Karpas-422 (cell line): ENCODE data around the gene CLCF1. TPM values are rescaled to one million over a fixed set of nuclear protein-coding genes. Genes with fewer than 3 reads are reported as not detected.

Experiments used
- DNase-seq: peaks from one replicate; pipeline ENCODE4 v3.0.0-alpha.2; 2015
- H2AFZ ChIP-seq: fragments of 200-600 bp; sonication (generic); 2 replicates; pipeline ENCODE4 v1.6.1; 2014; ENCODE audit warnings: antibody characterized with exemption, low read length, mixed read lengths
- H3K27ac ChIP-seq: fragments of 200-600 bp; sonication (generic); 2 replicates; pipeline ENCODE4 v1.5.1; 2014; ENCODE audit warnings: mild to moderate bottlenecking, low read length, moderate library complexity
- H3K27me3 ChIP-seq: fragments of 200-600 bp; sonication (generic); 2 replicates; pipeline ENCODE4 v1.6.1; 2014; ENCODE audit warnings: low read length, mixed read lengths
- H3K36me3 ChIP-seq: fragments of 200-600 bp; sonication (generic); 2 replicates; pipeline ENCODE4 v1.6.1; 2014; ENCODE audit warnings: low read length, mixed read lengths; ENCODE audit not compliant: insufficient read depth
- H3K4me1 ChIP-seq: fragments of 200-600 bp; sonication (generic); 2 replicates; pipeline ENCODE4 v1.6.1; 2014; ENCODE audit warnings: mild to moderate bottlenecking, low read length, mixed read lengths
- H3K4me2 ChIP-seq: fragments of 200-600 bp; sonication (generic); 2 replicates; pipeline ENCODE4 v1.6.1; 2014; ENCODE audit warnings: low read length, low read depth, mild to moderate bottlenecking; ENCODE audit not compliant: poor library complexity, severe bottlenecking
- H3K4me3 ChIP-seq: fragments of 200-600 bp; sonication (generic); 2 replicates; pipeline ENCODE4 v1.5.1; 2014; ENCODE audit warnings: mild to moderate bottlenecking, antibody characterized with exemption, low read length, mixed read lengths
- H3K79me2 ChIP-seq: fragments of 200-600 bp; sonication (generic); 2 replicates; pipeline ENCODE4 v1.6.1; 2014; ENCODE audit warnings: mild to moderate bottlenecking, low read length, mixed read lengths
- H3K9ac ChIP-seq: fragments of 200-600 bp; sonication (generic); 2 replicates; pipeline ENCODE4 v1.6.0; 2014; ENCODE audit warnings: low read length
- H3K9me2 ChIP-seq: fragments of 200-600 bp; sonication (generic), shearing (Covaris generic); replicated peaks from 2 replicates; pipeline ENCODE4 v1.6.0; 2014; ENCODE audit warnings: mild to moderate bottlenecking, low read length, moderate library complexity; ENCODE audit not compliant: insufficient read depth
- H3K9me3 ChIP-seq: fragments of 300-700, 200-600 bp; sonication (generic); 2 replicates; pipeline ENCODE4 v1.6.1; 2014; ENCODE audit warnings: low read length, mixed read lengths
- H4K20me1 ChIP-seq: fragments of 200-600 bp; sonication (generic); 2 replicates; pipeline ENCODE4 v1.6.1; 2014; ENCODE audit warnings: mild to moderate bottlenecking, antibody characterized with exemption, low read length, low read depth; ENCODE audit not compliant: insufficient read depth
- total RNA-seq: library from RNA; depleted of rRNA; stranded (reverse); fragments of >200 nt; shearing (Covaris generic); gene quantifications from 2 replicates; pipeline ENCODE4 v1.2.3, GENCODE V29; 2014; ENCODE audit warnings: low replicate concordance

CLCF1 gene
- total RNA-seq, 1 experiment from 2014 or later: 6.4 TPM

DNA sequence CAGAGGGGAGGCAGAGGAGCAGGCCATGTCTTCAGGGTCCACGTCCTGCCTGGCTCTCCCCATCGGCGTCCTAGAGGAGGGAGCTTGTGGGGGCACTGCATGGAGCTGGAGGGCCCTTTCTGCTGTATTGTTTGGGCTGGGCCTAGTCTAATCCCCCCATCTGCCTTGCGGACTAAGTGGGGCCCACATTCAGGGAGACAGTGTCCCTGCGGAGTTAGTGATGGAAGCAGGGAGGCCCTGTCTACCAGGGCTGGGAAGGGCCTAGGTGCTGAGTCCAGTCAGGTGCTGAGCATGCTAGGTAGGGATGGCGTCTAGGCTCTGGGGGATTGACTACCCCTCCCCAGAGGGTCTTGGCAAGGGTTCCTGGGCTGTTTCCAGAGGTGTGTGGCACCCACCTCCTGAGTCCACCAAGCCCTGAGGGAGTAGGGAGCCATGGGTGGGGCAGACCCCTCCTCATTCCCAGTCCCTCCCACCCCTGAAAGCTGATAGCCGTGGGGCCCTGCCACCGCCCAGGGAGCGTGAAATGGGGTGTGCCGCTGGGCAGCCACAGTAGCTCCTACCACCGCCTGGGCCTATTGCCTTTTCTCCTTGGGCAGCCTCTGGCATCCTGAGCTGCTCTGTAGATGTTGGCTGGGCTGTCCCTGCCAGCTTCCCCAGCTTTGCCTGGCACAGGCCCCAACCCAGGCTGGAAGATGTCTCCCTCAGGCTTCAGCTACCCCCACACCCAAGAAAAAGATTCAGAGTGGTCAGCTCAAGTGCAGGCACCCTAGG lies 18.2 kb downstream of the CLCF1 start:
- peak overlapping the region; percentile 68 for H3K4me3 ChIP-seq
- H4K20me1 ChIP-seq: peaks cover 3% of the 10 kb centered on the region; the same call in 1 of the 2 replicates
- peak overlapping the region; percentile 85 for H3K9ac ChIP-seq

DNA sequence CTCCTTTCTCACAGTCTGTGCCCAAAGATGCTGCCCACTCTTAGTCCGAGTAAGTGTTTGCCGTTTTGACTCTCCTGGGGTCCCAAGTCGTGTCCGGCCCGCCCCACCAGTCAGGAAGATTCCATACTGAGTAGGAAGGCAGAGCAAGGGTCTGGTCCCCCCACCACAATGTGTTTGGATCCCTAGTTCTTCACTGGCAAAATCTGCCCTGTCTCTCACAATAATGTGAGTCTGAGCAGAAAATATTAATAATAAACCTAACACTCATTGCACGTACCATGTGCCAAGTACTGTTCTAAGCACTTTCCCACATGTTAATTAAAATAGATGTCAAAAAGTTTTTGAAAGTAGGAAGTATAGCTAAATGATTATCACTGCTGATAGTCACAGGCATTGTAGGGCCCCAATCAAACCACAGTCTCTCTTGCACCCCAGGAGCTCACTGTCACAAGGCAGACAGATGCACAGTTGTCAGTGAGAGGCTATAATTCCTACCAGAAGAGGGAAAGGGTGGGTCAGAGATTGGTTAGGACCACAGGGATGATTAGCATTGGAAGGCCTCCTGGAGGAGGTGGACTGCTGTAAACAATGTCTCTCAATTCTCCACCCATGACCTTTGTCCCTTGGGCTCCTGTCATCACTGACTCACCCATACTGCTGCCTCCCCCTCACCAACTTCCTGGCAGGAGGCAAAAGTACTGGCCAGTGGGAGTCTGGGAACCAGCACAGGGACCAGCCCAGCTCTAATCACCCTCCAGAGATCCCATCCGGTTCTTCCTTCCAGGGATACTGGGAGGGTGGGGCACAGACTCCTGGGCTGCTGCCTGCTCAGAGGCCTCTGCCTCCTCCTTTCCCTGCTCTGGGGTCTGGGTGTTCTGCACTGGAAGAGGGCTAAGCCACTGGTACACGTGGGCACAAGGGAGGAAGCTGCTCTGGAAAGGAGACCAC lies 19.0 kb downstream of the CLCF1 start:
- Histone ChIP-seq H3K27ac (peak overlapping the region; percentile 100), H4K20me1 (peaks cover 7% of the 10 kb centered on the region; the same call in 1 of the 2 replicates), H3K4me3 (peak overlapping the region; percentile 68), H3K9ac (peak overlapping the region; percentile 85), H3K9me3 (no peaks in the 10 kb centered on the region), H3K79me2 (no peaks in the 10 kb centered on the region), H2AFZ (no peak overlapping the region), H3K36me3 (peaks cover 9% of the 10 kb centered on the region; the same call in 1 of the 2 replicates), H3K27me3 (no peaks in the 10 kb centered on the region), H3K4me1 (peaks cover 86% of the 10 kb centered on the region), H3K9me2 (no peaks in the 10 kb centered on the region), H3K4me2 (peak overlapping the region; percentile 84)
- DNase-seq: peak; percentile 88

More for the DNA sequence above, 18.2 kb downstream of the CLCF1 start:
- no peaks in the 10 kb centered on the region for H3K79me2 ChIP-seq
- H3K27ac ChIP-seq: peak overlapping the region; percentile 100
- DNase-seq: peak; percentile 74
- no peak overlapping the region for H2AFZ ChIP-seq
- H3K4me2 ChIP-seq: peak overlapping the region; percentile 84
- H3K27me3 ChIP-seq: no peaks in the 10 kb centered on the region
- H3K36me3 ChIP-seq: peaks cover 9% of the 10 kb centered on the region; the same call in 1 of the 2 replicates
- no peaks in the 10 kb centered on the region for H3K9me3 ChIP-seq
- H3K4me1 ChIP-seq: peaks cover 78% of the 10 kb centered on the region
- H3K9me2 ChIP-seq: no peaks in the 10 kb centered on the region

DNA sequence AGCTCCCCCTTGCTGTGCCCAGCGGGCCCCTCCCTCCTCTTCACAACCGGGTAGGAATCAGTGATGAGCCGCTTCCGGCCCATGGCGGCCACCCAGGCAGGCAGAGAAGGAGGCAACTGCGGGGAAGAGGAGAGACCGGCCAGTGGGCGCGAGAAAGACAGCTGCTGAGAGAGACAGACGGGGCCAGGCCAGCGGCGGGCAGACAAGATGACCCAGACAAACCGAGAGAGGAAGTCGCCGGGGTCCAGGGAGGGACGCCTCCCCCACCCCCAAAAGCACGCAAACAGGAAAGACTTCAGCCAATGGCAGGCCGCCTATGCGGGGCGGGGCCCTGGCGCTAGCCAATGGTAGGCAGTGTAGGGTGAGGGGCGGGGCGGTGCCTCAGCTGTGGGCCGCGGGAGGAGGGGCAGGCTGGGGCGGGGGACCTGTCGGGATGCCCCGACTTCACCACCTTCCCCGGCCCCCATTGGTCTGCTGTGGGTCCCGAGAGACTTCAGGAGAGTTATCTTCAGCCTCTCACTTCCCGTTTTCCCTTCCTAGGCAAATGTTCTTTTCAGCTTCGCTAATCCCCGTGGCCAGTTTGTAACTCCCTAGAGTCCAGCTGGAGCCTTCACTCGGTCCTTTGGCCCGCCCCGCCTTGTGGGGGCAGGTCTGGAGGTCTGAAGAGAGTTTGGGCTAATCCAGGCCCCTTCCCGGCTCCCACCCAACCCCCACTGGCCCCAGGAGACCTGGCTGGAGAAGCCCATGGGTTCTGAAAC lies 19.9 kb downstream of the CLCF1 start, which contains the start of gene POLD4:
Gene POLD4, minus strand, starts transcription at position 230 of the 758 bp plus-strand sequence. Its CDS starts 147 bp downstream, at position 83.
- H3K27me3 ChIP-seq: no peaks in the 10 kb centered on the region
- H3K27ac ChIP-seq: peak within 1 kb of the TSS; percentile 100
- H4K20me1 ChIP-seq: peaks cover 8% of the 10 kb centered on the region; the same call in 1 of the 2 replicates
- H3K36me3 ChIP-seq: peaks cover 9% of the 10 kb centered on the region; the same call in 1 of the 2 replicates
- peaks cover 91% of the 10 kb centered on the region for H3K4me1 ChIP-seq
- H2AFZ ChIP-seq: no peak within 1 kb of the TSS
- peak; percentile 100 for DNase-seq
- H3K9me2 ChIP-seq: no peaks in the 10 kb centered on the region
- H3K4me3 ChIP-seq: peak within 1 kb of the TSS; percentile 82
- no peaks in the 10 kb centered on the region for H3K9me3 ChIP-seq
- H3K4me2 ChIP-seq: peak within 1 kb of the TSS; percentile 85
- peak within 1 kb of the TSS; percentile 96 for H3K9ac ChIP-seq
- no peaks in the 10 kb centered on the region for H3K79me2 ChIP-seq

DNA sequence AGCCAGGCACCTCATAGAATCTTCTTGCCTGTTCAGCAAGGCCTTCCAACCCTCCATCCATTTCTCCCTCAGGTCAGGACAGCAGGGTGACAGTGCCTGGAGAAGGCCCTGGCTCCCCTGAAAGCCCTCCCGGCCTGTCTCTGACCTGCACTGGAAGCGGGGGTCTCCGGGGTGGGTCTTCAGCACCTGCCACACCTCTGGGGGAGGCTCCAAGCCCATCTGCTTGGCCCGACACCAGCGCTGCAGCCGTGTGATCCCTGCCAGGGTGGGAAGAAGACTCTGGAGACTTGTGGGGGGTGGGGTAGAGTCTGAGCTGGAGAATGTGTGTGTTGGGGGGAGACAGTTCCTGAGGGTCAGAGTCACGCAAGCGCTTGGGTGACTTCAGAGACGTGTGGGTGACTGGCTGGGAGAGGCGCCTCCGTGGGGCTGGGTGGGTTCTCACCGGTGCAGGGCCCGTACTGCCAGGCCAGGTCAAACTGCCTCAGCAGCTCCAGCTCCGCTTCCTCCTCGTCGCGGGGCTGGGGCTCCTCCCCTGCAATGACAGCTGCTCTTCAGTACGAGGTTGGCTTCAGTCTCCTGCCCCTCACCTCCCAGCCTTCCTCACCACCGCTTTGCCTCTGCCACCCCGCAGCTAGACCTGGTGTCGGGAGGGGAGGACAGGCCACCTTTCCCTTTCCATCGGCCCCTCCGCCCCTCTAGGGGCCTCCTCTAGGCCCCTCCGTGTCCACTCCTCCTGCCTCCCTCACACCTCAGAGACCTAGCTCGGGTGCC lies 20.7 kb downstream of the CLCF1 start:
- Histone ChIP-seq H3K79me2 (no peaks in the 10 kb centered on the region), H3K36me3 (peaks cover 9% of the 10 kb centered on the region; the same call in 1 of the 2 replicates), H3K4me1 (peaks cover 88% of the 10 kb centered on the region), H3K27ac (peak overlapping the region; percentile 99), H3K27me3 (no peaks in the 10 kb centered on the region), H2AFZ (no peak overlapping the region), H3K9me3 (no peaks in the 10 kb centered on the region), H3K4me3 (peak overlapping the region; percentile 82), H3K9ac (peak overlapping the region; percentile 96), H3K9me2 (no peaks in the 10 kb centered on the region), H3K4me2 (peak overlapping the region; percentile 85), H4K20me1 (peaks cover 8% of the 10 kb centered on the region; the same call in 1 of the 2 replicates)
- DNase-seq: peak; percentile 80

DNA sequence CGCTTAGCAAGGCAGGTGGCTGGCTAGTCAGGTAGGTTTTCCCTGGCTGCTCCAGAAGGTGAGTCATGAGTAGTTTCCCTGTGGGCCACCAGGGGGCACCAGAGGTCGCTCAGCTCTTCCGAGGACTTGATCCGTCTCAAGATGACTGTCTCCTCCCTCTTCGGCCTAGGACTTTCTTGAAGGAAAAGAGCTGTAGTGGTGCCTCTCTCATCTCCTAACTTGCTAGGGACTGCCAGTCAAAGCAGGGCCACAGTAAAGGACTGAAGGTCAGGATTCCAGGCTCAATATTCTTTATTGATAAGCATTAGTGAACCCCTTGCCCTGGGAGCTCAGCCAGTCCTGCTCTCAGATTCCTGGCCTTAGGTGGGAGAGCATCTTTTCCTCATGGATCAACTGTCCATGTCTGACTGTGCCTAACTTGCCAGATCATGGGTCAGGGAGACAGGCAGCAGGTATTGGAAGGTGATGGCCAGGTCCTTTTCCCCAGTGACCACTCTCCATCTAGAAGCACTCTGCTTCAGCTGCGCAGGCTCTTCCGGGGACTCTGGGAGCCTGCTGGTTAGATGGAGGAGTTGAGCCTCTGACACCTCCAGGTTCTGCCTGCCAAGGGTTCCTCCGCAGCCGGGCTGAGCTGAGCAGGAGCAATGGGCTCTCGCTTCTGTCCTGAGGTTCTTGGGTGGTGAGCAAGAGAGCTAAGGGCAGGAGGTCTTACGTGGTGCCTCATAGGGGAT lies 22.0 kb downstream of the CLCF1 start:
- no peaks in the 10 kb centered on the region for H3K9me2 ChIP-seq
- peak overlapping the region; percentile 85 for H3K4me2 ChIP-seq
- peak; percentile 93 for DNase-seq
- H3K27me3 ChIP-seq: no peaks in the 10 kb centered on the region
- H3K9ac ChIP-seq: peak overlapping the region; percentile 96
- H3K9me3 ChIP-seq: no peaks in the 10 kb centered on the region
- peaks cover 8% of the 10 kb centered on the region; the same call in 1 of the 2 replicates for H4K20me1 ChIP-seq
- peak overlapping the region; percentile 99 for H3K27ac ChIP-seq
- no peak overlapping the region for H2AFZ ChIP-seq
- H3K4me1 ChIP-seq: peaks cover 75% of the 10 kb centered on the region
- peaks cover 9% of the 10 kb centered on the region; the same call in 1 of the 2 replicates for H3K36me3 ChIP-seq
- H3K4me3 ChIP-seq: peak overlapping the region; percentile 82
- no peaks in the 10 kb centered on the region for H3K79me2 ChIP-seq

DNA sequence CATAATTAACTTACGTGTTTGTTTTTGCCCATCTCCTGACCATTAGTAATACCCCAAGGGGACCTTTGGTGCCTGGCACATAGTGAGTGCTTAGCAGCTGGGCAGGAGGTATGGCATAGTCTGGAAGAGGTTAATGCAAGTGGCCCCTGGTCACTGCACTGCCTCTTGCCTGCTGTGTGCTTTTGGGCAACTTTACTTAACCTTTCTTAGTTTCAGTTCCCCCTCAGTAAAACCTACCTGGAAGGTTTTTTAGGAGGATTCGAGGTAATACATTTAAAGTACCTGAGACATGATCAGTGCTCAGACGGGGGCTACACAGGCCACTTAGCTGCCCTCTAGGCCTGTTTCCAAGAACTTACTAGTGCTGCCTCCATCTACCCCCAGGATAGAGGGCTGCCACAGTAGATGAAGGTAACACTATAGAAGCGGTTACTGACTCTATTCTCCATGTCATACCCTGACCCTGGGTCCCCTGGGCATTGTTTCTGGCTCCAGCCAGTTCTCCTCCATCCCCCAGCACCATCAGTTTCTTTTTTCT lies 23.4 kb downstream of the CLCF1 start:
- no peak overlapping the region for H3K4me2 ChIP-seq
- H3K4me1 ChIP-seq: peaks cover 61% of the 10 kb centered on the region
- H3K9ac ChIP-seq: no peak overlapping the region; the same call in 1 of the 2 replicates
- no peaks in the 10 kb centered on the region for H3K27me3 ChIP-seq
- peak; percentile 73 for DNase-seq
- no peaks in the 10 kb centered on the region for H3K9me2 ChIP-seq
- H3K9me3 ChIP-seq: no peaks in the 10 kb centered on the region
- H3K4me3 ChIP-seq: no peak overlapping the region
- H4K20me1 ChIP-seq: peaks cover 8% of the 10 kb centered on the region; the same call in 1 of the 2 replicates
- H3K36me3 ChIP-seq: peaks cover 9% of the 10 kb centered on the region; the same call in 1 of the 2 replicates
- peak overlapping the region; percentile 99 for H3K27ac ChIP-seq
- no peaks in the 10 kb centered on the region for H3K79me2 ChIP-seq
- H2AFZ ChIP-seq: no peak overlapping the region
